DOHH2 (cell line): ENCODE results near the gene S100A13.
"Not testable (repeated sequence)": the region's sequence is repeated elsewhere in the genome, so short reads cannot be mapped to it uniquely, and the experiment has no call there.

Experiments
- H3F3A ChIP-seq: fragments of 200-600 bp; sonication (generic), shearing (Covaris generic); 2 replicates; pipeline ENCODE4 v1.6.0; 2016; ENCODE audit warnings: antibody characterized with exemption, mild to moderate bottlenecking; ENCODE audit not compliant: control insufficient read depth, insufficient read depth
- H3K27ac ChIP-seq: fragments of 200-600 bp; sonication (generic); 2 replicates; pipeline ENCODE4 v1.5.1; 2014; ENCODE audit warnings: low read depth, mild to moderate bottlenecking, low read length, moderate library complexity
- H3K27me3 ChIP-seq: fragments of 200-600 bp; sonication (generic); 2 replicates; pipeline ENCODE4 v1.6.1; 2014; ENCODE audit warnings: mild to moderate bottlenecking, low read length, mixed read lengths; ENCODE audit not compliant: control insufficient read depth
- H3K36me3 ChIP-seq: fragments of 200-600 bp; sonication (generic); 2 replicates; pipeline ENCODE4 v1.6.1; 2014; ENCODE audit warnings: mild to moderate bottlenecking, low read length, moderate library complexity, mixed read lengths; ENCODE audit not compliant: control insufficient read depth
- H3K4me1 ChIP-seq: fragments of 200-600 bp; sonication (generic); 2 replicates; pipeline ENCODE4 v1.6.1; 2014; ENCODE audit warnings: mild to moderate bottlenecking, low read length, mixed read lengths; ENCODE audit not compliant: control insufficient read depth
- H3K4me2 ChIP-seq: fragments of 200-600 bp; sonication (generic); 2 replicates; pipeline ENCODE4 v1.6.0; 2014; ENCODE audit warnings: mild to moderate bottlenecking, low read length, moderate library complexity
- H3K4me3 ChIP-seq: fragments of 200-600 bp; sonication (generic); 2 replicates; pipeline ENCODE4 v1.5.1; 2014; ENCODE audit warnings: mild to moderate bottlenecking, low read length, mixed read lengths
- H3K79me2 ChIP-seq: fragments of 200-600 bp; sonication (generic); 2 replicates; pipeline ENCODE4 v1.6.1; 2014; ENCODE audit warnings: mild to moderate bottlenecking, low read length, mixed read lengths; ENCODE audit not compliant: control insufficient read depth
- H3K9me2 ChIP-seq: fragments of 200-600 bp; sonication (generic); replicated peaks from 2 replicates; pipeline ENCODE4 v1.6.1; 2014; ENCODE audit warnings: mild to moderate bottlenecking, low read length, mixed read lengths; ENCODE audit not compliant: control insufficient read depth
- H3K9me3 ChIP-seq: fragments of 200-600 bp; sonication (generic); 2 replicates; pipeline ENCODE4 v1.6.1; 2014; ENCODE audit warnings: antibody characterized with exemption, low read length, mixed read lengths; ENCODE audit not compliant: control insufficient read depth, insufficient read depth
- H4K20me1 ChIP-seq: fragments of 200-600 bp; sonication (generic); 2 replicates; pipeline ENCODE4 v1.6.0; 2014; ENCODE audit warnings: low read depth, mild to moderate bottlenecking, antibody characterized with exemption, low read length, moderate library complexity; ENCODE audit not compliant: control insufficient read depth, insufficient read depth
- EZH2phosphoT487 ChIP-seq: fragments of 200-600 bp; sonication (generic); IDR thresholded peaks from 2 replicates; pipeline ENCODE4 v1.6.1; 2017; ENCODE audit warnings: borderline replicate concordance, mild to moderate bottlenecking, antibody characterized with exemption, low read length, moderate library complexity, mixed read lengths
- TF ChIP-seq, protein P1 (sequence below): fragments of 200-600 bp; sonication (generic); IDR thresholded peaks from one replicate; pipeline ENCODE4 v1.5.1; 2014; ENCODE audit warnings: antibody characterized with exemption, mild to moderate bottlenecking, low read depth, low read length; ENCODE audit not compliant: poor library complexity, severe bottlenecking

Gene S100A13

DNA sequence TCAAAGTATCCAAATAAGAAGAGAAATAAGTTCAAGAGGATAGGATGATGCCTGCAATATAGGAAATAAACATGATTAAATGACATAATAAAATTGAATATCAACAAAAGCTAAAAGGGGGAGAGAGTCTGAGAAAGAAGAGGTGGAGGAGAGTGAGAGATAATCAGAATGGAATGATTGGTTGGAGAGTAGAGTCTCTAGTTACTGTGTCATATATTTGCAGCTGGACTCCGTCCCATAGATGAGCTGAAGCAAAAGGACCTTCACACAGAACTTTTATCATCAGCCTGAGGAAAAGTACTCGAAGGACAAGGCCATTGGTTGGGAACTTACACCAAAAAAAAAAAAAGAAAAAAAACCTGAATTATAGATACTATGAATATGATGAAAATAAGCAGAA, 38.8 kb downstream of the S100A13 start:
- no peak overlapping the region for H3K4me2 ChIP-seq
- no peaks in the 10 kb centered on the region; the same call in none of the 2 replicates for H3K27me3 ChIP-seq

DNA sequence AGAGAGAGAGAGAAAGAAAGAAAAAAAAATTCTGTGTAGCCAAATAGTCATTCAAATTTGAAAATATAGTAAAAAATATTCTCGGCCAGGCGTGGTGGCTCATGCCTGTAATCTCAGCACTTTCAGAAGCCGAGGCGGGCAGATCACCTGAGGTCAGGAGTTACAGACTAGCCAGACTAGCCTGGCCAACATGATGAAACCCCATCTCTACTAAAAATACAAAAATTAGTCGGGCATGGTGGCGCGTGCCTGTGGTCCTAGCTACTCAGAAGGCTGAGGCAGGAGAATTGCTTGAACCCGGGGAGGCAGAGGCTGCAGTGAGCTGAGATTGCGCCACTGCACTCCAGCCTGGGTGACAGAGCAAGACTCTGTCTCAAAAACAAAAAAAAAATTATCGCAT, 39.3 kb downstream of the S100A13 start:
- H3K4me2 ChIP-seq, H3K79me2 ChIP-seq, H3K4me3 ChIP-seq: not testable (repeated sequence)

More for the DNA sequence above, 38.8 kb downstream of the S100A13 start:
- Histone ChIP-seq H3F3A (no peaks in the 10 kb centered on the region), H3K27ac (no peak overlapping the region), H3K9me3 (no peaks in the 10 kb centered on the region), H3K79me2 (no peaks in the 10 kb centered on the region), H3K4me3 (no peak overlapping the region), H3K9me2 (no peaks in the 10 kb centered on the region), H3K36me3 (no peaks in the 10 kb centered on the region), H3K4me1 (peaks cover 6% of the 10 kb centered on the region), H4K20me1 (no peaks in the 10 kb centered on the region)
- TF ChIP-seq, protein P1, sequence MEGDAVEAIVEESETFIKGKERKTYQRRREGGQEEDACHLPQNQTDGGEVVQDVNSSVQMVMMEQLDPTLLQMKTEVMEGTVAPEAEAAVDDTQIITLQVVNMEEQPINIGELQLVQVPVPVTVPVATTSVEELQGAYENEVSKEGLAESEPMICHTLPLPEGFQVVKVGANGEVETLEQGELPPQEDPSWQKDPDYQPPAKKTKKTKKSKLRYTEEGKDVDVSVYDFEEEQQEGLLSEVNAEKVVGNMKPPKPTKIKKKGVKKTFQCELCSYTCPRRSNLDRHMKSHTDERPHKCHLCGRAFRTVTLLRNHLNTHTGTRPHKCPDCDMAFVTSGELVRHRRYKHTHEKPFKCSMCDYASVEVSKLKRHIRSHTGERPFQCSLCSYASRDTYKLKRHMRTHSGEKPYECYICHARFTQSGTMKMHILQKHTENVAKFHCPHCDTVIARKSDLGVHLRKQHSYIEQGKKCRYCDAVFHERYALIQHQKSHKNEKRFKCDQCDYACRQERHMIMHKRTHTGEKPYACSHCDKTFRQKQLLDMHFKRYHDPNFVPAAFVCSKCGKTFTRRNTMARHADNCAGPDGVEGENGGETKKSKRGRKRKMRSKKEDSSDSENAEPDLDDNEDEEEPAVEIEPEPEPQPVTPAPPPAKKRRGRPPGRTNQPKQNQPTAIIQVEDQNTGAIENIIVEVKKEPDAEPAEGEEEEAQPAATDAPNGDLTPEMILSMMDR: no peak
- no peak for TF ChIP-seq EZH2phosphoT487

DNA sequence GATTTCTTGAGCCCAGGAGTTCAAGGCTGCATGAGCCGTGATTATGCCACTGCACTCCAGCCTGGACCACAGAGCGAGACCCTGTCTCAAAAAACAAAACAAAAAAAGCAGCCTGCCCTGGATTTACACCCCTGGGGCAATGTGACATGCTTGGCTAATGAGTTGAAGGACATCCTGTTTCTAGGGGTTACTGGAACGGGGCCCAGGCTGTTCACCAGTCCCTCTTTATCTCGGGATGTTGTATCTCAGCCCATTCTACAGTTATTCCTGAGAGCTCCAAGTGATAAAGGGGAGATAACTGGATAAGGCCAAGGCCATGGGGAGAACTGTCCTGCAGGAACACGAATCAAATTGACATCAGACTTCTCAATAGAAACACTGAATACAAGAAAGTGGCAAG, 40.0 kb downstream of the S100A13 start:
- Histone ChIP-seq H3F3A (no peaks in the 10 kb centered on the region), H3K4me3 (no peak overlapping the region), H3K4me2 (no peak overlapping the region), H3K4me1 (peaks cover 6% of the 10 kb centered on the region), H3K9me3 (no peaks in the 10 kb centered on the region), H3K36me3 (no peaks in the 10 kb centered on the region), H3K79me2 (no peaks in the 10 kb centered on the region), H3K27me3 (no peaks in the 10 kb centered on the region; the same call in none of the 2 replicates), H4K20me1 (no peaks in the 10 kb centered on the region), H3K9me2 (no peaks in the 10 kb centered on the region), H3K27ac (no peak overlapping the region)
- no peak for TF ChIP-seq EZH2phosphoT487
- TF ChIP-seq, protein P1: no peak

More for the DNA sequence above, 39.3 kb downstream of the S100A13 start:
- H3K9me3 ChIP-seq, H3K36me3 ChIP-seq, H4K20me1 ChIP-seq, H3K9me2 ChIP-seq, H3K4me1 ChIP-seq, H3K27me3 ChIP-seq, H3K27ac ChIP-seq, H3F3A ChIP-seq: not testable (repeated sequence)

DNA sequence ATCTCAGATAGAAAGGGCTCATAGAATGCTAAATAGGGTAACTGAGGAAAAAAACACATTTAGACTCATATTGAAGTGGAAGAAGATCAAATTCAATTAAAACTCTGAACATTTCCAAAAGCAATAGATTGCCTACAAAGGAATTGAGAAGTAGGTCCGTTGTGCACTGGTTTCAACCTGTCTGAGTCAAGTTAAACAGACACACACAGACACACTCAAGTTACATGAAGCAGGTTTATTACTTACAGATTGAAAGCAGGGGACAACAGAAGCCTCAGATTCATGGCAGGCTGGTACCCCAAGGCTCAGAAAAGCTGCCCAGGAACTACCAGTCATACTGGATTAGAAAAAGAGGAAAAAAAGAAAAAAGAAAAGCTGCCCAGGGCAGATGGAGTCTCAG, 41.0 kb downstream of the S100A13 start:
- H3K4me1 ChIP-seq: peaks cover 6% of the 10 kb centered on the region
- H3K27ac ChIP-seq: no peak overlapping the region
- no peak overlapping the region for H3K4me2 ChIP-seq
- H3F3A ChIP-seq: no peaks in the 10 kb centered on the region
- TF ChIP-seq EZH2phosphoT487: no peak
- TF ChIP-seq, protein P1: no peak
- H3K9me2 ChIP-seq: no peaks in the 10 kb centered on the region
- H3K4me3 ChIP-seq: no peak overlapping the region
- no peaks in the 10 kb centered on the region; the same call in none of the 2 replicates for H3K27me3 ChIP-seq
- no peaks in the 10 kb centered on the region for H3K79me2 ChIP-seq
- no peaks in the 10 kb centered on the region for H3K36me3 ChIP-seq
- H3K9me3 ChIP-seq: no peaks in the 10 kb centered on the region
- H4K20me1 ChIP-seq: no peaks in the 10 kb centered on the region
